Measurements from ENCODE around the gene FRAS1. TPM values are rescaled to one million over a fixed set of nuclear protein-coding genes. Genes with fewer than 3 reads are reported as not detected.

FRAS1 gene
- total RNA-seq, 1 experiment from 2014 or later: 82.0 TPM

DNA sequence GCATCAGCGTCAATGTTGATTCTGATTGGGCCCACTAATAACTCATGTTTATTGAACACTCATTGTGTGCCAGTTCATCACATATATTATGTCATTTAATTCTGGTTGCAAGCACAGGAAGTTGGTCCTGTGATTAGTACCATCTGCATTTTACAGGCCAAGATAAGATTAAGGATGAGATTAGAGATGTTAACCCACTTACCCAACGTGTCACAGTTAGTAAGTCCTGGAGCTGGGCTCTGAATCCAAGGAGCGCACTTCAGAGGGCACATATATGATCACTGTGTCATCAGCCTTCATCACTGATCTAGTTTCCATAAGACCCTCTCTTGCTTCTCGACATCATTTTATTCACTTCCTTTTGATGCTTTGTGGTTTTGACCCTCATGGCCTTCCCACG is 289.1 kb downstream of the FRAS1 start:
- ChIA-PET POLR2A (no interaction called here), CTCF (interaction anchor here (1.1 kb wide), 1 partner anchor 13 kb away, joined by 3 read pairs; no protein-coding TSS in a partner anchor)
- H3K4me3 Mint-ChIP-seq: no peak overlapping the region
- peaks cover 24% of the 10 kb centered on the region for H3K4me1 Mint-ChIP-seq
- no peak overlapping the region for H3K27ac Mint-ChIP-seq
- ATAC-seq (no peak), DNase-seq (ENCODE audit: low spot score) (no peak)
- no peaks in the 10 kb centered on the region for H3K27me3 Mint-ChIP-seq (ENCODE audit: low read depth)
- H3K9me3 Mint-ChIP-seq: no peaks in the 10 kb centered on the region
- H3K36me3 Mint-ChIP-seq: peaks cover 9% of the 10 kb centered on the region
- TF ChIP-seq ZNF671 (CRISPR knock-in tag; IDR thresholded peaks at IDR 0.05): no peak
- TF ChIP-seq ZNF263 (CRISPR knock-in tag; IDR thresholded peaks at IDR 0.05; ENCODE audit: low read depth): no peak
- TF ChIP-seq ZNF121 (CRISPR knock-in tag; IDR thresholded peaks at IDR 0.05): no peak
- TF ChIP-seq, protein P1, sequence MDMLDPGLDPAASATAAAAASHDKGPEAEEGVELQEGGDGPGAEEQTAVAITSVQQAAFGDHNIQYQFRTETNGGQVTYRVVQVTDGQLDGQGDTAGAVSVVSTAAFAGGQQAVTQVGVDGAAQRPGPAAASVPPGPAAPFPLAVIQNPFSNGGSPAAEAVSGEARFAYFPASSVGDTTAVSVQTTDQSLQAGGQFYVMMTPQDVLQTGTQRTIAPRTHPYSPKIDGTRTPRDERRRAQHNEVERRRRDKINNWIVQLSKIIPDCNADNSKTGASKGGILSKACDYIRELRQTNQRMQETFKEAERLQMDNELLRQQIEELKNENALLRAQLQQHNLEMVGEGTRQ (CRISPR knock-in tag; IDR thresholded peaks at IDR 0.05): no peak
- TF ChIP-seq, protein P2, sequence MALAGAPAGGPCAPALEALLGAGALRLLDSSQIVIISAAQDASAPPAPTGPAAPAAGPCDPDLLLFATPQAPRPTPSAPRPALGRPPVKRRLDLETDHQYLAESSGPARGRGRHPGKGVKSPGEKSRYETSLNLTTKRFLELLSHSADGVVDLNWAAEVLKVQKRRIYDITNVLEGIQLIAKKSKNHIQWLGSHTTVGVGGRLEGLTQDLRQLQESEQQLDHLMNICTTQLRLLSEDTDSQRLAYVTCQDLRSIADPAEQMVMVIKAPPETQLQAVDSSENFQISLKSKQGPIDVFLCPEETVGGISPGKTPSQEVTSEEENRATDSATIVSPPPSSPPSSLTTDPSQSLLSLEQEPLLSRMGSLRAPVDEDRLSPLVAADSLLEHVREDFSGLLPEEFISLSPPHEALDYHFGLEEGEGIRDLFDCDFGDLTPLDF (CRISPR knock-in tag; IDR thresholded peaks at IDR 0.05): no peak
- no peak for TF ChIP-seq ZNF416 (CRISPR knock-in tag; IDR thresholded peaks at IDR 0.05)
- no peak for TF ChIP-seq RELA (CRISPR knock-in tag; IDR thresholded peaks at IDR 0.05; ENCODE audit: borderline replicate concordance)
- TF ChIP-seq, protein P3, sequence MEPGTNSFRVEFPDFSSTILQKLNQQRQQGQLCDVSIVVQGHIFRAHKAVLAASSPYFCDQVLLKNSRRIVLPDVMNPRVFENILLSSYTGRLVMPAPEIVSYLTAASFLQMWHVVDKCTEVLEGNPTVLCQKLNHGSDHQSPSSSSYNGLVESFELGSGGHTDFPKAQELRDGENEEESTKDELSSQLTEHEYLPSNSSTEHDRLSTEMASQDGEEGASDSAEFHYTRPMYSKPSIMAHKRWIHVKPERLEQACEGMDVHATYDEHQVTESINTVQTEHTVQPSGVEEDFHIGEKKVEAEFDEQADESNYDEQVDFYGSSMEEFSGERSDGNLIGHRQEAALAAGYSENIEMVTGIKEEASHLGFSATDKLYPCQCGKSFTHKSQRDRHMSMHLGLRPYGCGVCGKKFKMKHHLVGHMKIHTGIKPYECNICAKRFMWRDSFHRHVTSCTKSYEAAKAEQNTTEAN (CRISPR knock-in tag; IDR thresholded peaks at IDR 0.05): no peak
- TF ChIP-seq CDX4 (CRISPR knock-in tag; IDR thresholded peaks at IDR 0.05; ENCODE audit: borderline replicate concordance): no peak
- no peak for TF ChIP-seq FOXK1 (CRISPR knock-in tag; IDR thresholded peaks at IDR 0.05)
- no peak for TF ChIP-seq STAT6 (CRISPR knock-in tag; conservative IDR thresholded peaks at IDR 0.05; ENCODE audit: low read depth)
- no peak for TF ChIP-seq ETV6 (CRISPR knock-in tag; IDR thresholded peaks at IDR 0.05)

- H3K27me3 Mint-ChIP-seq (ENCODE audit: low read depth): no peaks in the 10 kb centered on the region
- POLR2A ChIA-PET: interaction anchor here (0.7 kb wide), 1 partner anchor 228 kb away, joined by 4 read pairs; no protein-coding TSS in a partner anchor
- CTCF ChIA-PET: no interaction called here
- TF ChIP-seq RELA (CRISPR knock-in tag; IDR thresholded peaks at IDR 0.05; ENCODE audit: borderline replicate concordance) (no peak), ZNF416 (CRISPR knock-in tag; IDR thresholded peaks at IDR 0.05) (no peak), ZBTB21 (CRISPR knock-in tag; IDR thresholded peaks at IDR 0.05; ENCODE audit: borderline replicate concordance) (no peak), CTCF (IDR thresholded peaks at IDR 0.05) (no peak), ETV6 (CRISPR knock-in tag; IDR thresholded peaks at IDR 0.05) (no peak), ATF6 (CRISPR knock-in tag; IDR thresholded peaks at IDR 0.05) (no peak), MAX (CRISPR knock-in tag; IDR thresholded peaks at IDR 0.05) (no peak), NR2C2 (CRISPR knock-in tag; IDR thresholded peaks at IDR 0.05) (no peak)
- TF ChIP-seq, protein P2 (CRISPR knock-in tag; IDR thresholded peaks at IDR 0.05): no peak
- TF ChIP-seq, protein P4, sequence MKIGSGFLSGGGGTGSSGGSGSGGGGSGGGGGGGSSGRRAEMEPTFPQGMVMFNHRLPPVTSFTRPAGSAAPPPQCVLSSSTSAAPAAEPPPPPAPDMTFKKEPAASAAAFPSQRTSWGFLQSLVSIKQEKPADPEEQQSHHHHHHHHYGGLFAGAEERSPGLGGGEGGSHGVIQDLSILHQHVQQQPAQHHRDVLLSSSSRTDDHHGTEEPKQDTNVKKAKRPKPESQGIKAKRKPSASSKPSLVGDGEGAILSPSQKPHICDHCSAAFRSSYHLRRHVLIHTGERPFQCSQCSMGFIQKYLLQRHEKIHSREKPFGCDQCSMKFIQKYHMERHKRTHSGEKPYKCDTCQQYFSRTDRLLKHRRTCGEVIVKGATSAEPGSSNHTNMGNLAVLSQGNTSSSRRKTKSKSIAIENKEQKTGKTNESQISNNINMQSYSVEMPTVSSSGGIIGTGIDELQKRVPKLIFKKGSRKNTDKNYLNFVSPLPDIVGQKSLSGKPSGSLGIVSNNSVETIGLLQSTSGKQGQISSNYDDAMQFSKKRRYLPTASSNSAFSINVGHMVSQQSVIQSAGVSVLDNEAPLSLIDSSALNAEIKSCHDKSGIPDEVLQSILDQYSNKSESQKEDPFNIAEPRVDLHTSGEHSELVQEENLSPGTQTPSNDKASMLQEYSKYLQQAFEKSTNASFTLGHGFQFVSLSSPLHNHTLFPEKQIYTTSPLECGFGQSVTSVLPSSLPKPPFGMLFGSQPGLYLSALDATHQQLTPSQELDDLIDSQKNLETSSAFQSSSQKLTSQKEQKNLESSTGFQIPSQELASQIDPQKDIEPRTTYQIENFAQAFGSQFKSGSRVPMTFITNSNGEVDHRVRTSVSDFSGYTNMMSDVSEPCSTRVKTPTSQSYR (CRISPR knock-in tag; IDR thresholded peaks at IDR 0.05): no peak
Measured at GRCh38 chr4:78347527-78347926, 290.4 kb downstream of the FRAS1 start.

More at GRCh38 chr4:78347527-78347926, 290.4 kb downstream of the FRAS1 start:
- H3K27ac Mint-ChIP-seq: no peak overlapping the region
- H3K36me3 Mint-ChIP-seq: peaks cover 4% of the 10 kb centered on the region
- H3K4me1 Mint-ChIP-seq: peaks cover 11% of the 10 kb centered on the region
- H3K9me3 Mint-ChIP-seq: no peaks in the 10 kb centered on the region
- ATAC-seq: no peak
- no peak for DNase-seq (ENCODE audit: low spot score)
- H3K4me3 Mint-ChIP-seq: no peak overlapping the region

All from WTC11 (cell line).